Cortex of kidney (tissue), 1 donor: ENCODE measurements around the gene RNF11.

Source experiments
- DNase-seq: peaks from one replicate; lab custom pipeline; 2025; lab: John Stamatoyannopoulos, UW

The RNF11 gene

GRCh38 chr1:51265618-51266017 lies 29.5 kb downstream of the RNF11 start:
- no peak for DNase-seq

GRCh38 chr1:51266181-51266580 lies 30.1 kb downstream of the RNF11 start:
- no peak for DNase-seq

GRCh38 chr1:51266791-51267190 lies 30.7 kb downstream of the RNF11 start:
- DNase-seq = no peak

- DNase-seq = no peak
Observed at GRCh38 chr1:51268634-51269033, 32.6 kb downstream of the RNF11 start.

GRCh38 chr1:51270751-51271150 lies 34.7 kb downstream of the RNF11 start:
- DNase-seq = no peak

- DNase-seq = no peak
Observed at GRCh38 chr1:51272916-51273315, 36.8 kb downstream of the RNF11 start.

- no peak for DNase-seq
Observed at GRCh38 chr1:51274676-51275075, 38.6 kb downstream of the RNF11 start.

GRCh38 chr1:51276286-51276685 lies 40.2 kb downstream of the RNF11 start:
- no peak for DNase-seq

- no peak for DNase-seq
Observed at GRCh38 chr1:51280321-51280978, 44.4 kb downstream of the RNF11 start.

GRCh38 chr1:51281807-51282206 lies 45.7 kb downstream of the RNF11 start:
- no peak for DNase-seq

GRCh38 chr1:51282605-51283004 lies 46.5 kb downstream of the RNF11 start:
- DNase-seq = no peak

- no peak for DNase-seq
Observed at GRCh38 chr1:51283979-51284378, 47.9 kb downstream of the RNF11 start.

- DNase-seq = no peak
Observed at GRCh38 chr1:51284487-51284954, 48.4 kb downstream of the RNF11 start.

GRCh38 chr1:51285055-51285454 lies 49.0 kb downstream of the RNF11 start:
- DNase-seq = no peak

- no peak for DNase-seq
Observed at GRCh38 chr1:51287966-51288365, 51.9 kb downstream of the RNF11 start.

- DNase-seq = no peak
Observed at GRCh38 chr1:51288578-51288977, 52.5 kb downstream of the RNF11 start.

- no peak for DNase-seq
Observed at GRCh38 chr1:51289676-51290488, 53.8 kb downstream of the RNF11 start.

- no peak for DNase-seq
Observed at GRCh38 chr1:51290489-51290847, 54.4 kb downstream of the RNF11 start.

- DNase-seq = no peak
Observed at GRCh38 chr1:51293898-51294515, 57.9 kb downstream of the RNF11 start.

- no peak for DNase-seq
Observed at GRCh38 chr1:51294566-51295184, 58.6 kb downstream of the RNF11 start.

- no peak for DNase-seq
Observed at GRCh38 chr1:51295926-51296325, 59.9 kb downstream of the RNF11 start.
